Kidney (tissue), 14 donors: ENCODE measurements around the gene DCLK3. TPM values are rescaled to one million over a fixed set of nuclear protein-coding genes. Genes with fewer than 3 reads are reported as not detected.

Source experiments
- DNase-seq, 5 donors: peaks; one replicate each; pipeline ENCODE4 v3.0.0-alpha.2; 2013 to 2020
- FAIRE-seq: peaks from 2 replicates; lab custom pipeline; 2012; peaks lifted over from hg19 to GRCh38; lab: Jason Lieb, UNC
- H3K27ac ChIP-seq, 2 donors: one replicate each; pipeline ENCODE4 v1.7.0; 2013; ENCODE audit warnings: low read depth in 2 of 2, low read length in 2 of 2, inconsistent platforms in 1 of 2
- H3K27me3 ChIP-seq: one replicate; pipeline ENCODE4 v1.7.1; 2013; ENCODE audit warnings: low read length, inconsistent platforms; ENCODE audit not compliant: control insufficient read depth, insufficient read depth
- H3K36me3 ChIP-seq, 3 donors: one replicate each; pipeline versions ENCODE4 v1.7.0 to v1.7.1; 2013; ENCODE audit warnings: low read length in 3 of 3, control low read depth in 1 of 3, inconsistent platforms in 1 of 3; ENCODE audit not compliant: insufficient read depth in 3 of 3, control insufficient read depth in 2 of 3
- H3K4me1 ChIP-seq, 3 donors: one replicate each; pipeline versions ENCODE4 v1.7.0 to v1.7.1; 2013; ENCODE audit warnings: low read length in 3 of 3, inconsistent platforms in 1 of 3, low read depth in 1 of 3; ENCODE audit not compliant: control insufficient read depth in 2 of 3, insufficient read depth in 2 of 3
- H3K4me3 ChIP-seq, 3 donors: one replicate each; pipeline versions ENCODE4 v1.7.0 to v1.8.1; 2013; ENCODE audit warnings: low read length in 3 of 3, control low read depth in 1 of 3, inconsistent platforms in 1 of 3
- H3K9ac ChIP-seq, 3 donors: one replicate each; pipeline versions ENCODE4 v1.7.0 to v1.7.1; 2013; ENCODE audit warnings: low read length in 3 of 3, control low read depth in 1 of 3, inconsistent platforms in 1 of 3
- H3K9me3 ChIP-seq, 3 donors: one replicate each; pipeline versions ENCODE4 v1.7.0 to v1.7.1; 2013; ENCODE audit warnings: low read length in 3 of 3, control low read depth in 1 of 3, inconsistent platforms in 1 of 3; ENCODE audit not compliant: control insufficient read depth in 2 of 3, insufficient read depth in 1 of 3
- CTCF ChIP-seq: IDR thresholded peaks from 3 replicates; pipeline ENCODE4 v1.5.1; 2012; ENCODE audit warnings: mild to moderate bottlenecking, moderate library complexity, borderline replicate concordance; ENCODE audit not compliant: insufficient read depth; ENCODE audit errors: extremely low read depth
- intact Hi-C: fragments of 100-400 bp; cut with DNase I; formaldehyde crosslinking; loops from one replicate; pipeline ENCODE4 v1.11.1; 2022
- polyA plus RNA-seq: library from polyadenylated mRNA; stranded (reverse); fragments of 350-450 nt; fragmentation: Illumina TruSeq; extraction: RNeasy Lipid Tissue Mini Kit (QIAGEN cat#74804); gene quantifications from one replicate; pipeline ENCODE4 v1.2.3, GENCODE V29; 2014; ENCODE audit warnings: low read depth, low replicate concordance; ENCODE audit not compliant: insufficient read depth
- total RNA-seq: library from RNA; stranded (reverse); fragmentation: NEBNext Ultra II Directional; extraction: Animal tissue kit (Norgen Biotek cat#: 25700); gene quantifications from one replicate; pipeline ENCODE4 v1.2.1, GENCODE V29; 2021
- donor health status: control.
- donor health status: control.
- donor health status: control.
- donor health status: control.
- donor health status: control.
- donor health status: DM: yes; HTN: yes; CAD: no.
- donor health status: Normal renal cell carcinoma (clear cell type).

DCLK3 gene
- total and polyA plus RNA-seq, 2 donors from 2014 or later = not detected

- no peaks in the 10 kb centered on the region for H3K4me1 ChIP-seq
- peaks cover 0 to 1% (median 0%) of the 10 kb centered on the region in 3 donors for H3K9me3 ChIP-seq
- no peak overlapping the region for H3K9ac ChIP-seq
- no peak for FAIRE-seq
- H3K36me3 ChIP-seq = no peaks in the 10 kb centered on the region
- no peak overlapping the region for H3K4me3 ChIP-seq
- intact Hi-C loops = no loop called here
- no peaks in the 10 kb centered on the region for H3K27me3 ChIP-seq
- no peak overlapping the region for H3K27ac ChIP-seq
- DNase-seq = peak in 2 of 5 donors; percentile 26 to 31
- no peak for TF ChIP-seq CTCF
These were observed 89.5 kb downstream of the DCLK3 start for GRCh38 chr3:36674816-36675215.

GRCh38 chr3:36669764-36670163 is 94.6 kb downstream of the DCLK3 start:
- Histone ChIP-seq H3K9me3 (no peaks in the 10 kb centered on the region), H3K9ac (no peak overlapping the region), H3K27ac (no peak overlapping the region), H3K27me3 (no peaks in the 10 kb centered on the region), H3K36me3 (no peaks in the 10 kb centered on the region), H3K4me3 (no peak overlapping the region), H3K4me1 (no peaks in the 10 kb centered on the region)
- no peak for FAIRE-seq
- intact Hi-C loops = no loop called here
- no peak for DNase-seq
- TF ChIP-seq CTCF = no peak

GRCh38 chr3:36666166-36666565 is 98.2 kb downstream of the DCLK3 start:
- Histone ChIP-seq H3K27me3 (no peaks in the 10 kb centered on the region), H3K4me1 (no peaks in the 10 kb centered on the region), H3K27ac (no peak overlapping the region), H3K36me3 (no peaks in the 10 kb centered on the region), H3K4me3 (no peak overlapping the region), H3K9me3 (no peaks in the 10 kb centered on the region), H3K9ac (no peak overlapping the region)
- FAIRE-seq = no peak
- TF ChIP-seq CTCF = no peak
- DNase-seq = peak in 2 of 5 donors; percentile 31 to 38
- intact Hi-C loops = no loop called here

- no peak overlapping the region for H3K27ac ChIP-seq
- no peak for TF ChIP-seq CTCF
- H3K27me3 ChIP-seq = no peaks in the 10 kb centered on the region
- no peaks in the 10 kb centered on the region for H3K4me1 ChIP-seq
- no peak for FAIRE-seq
- H3K36me3 ChIP-seq = no peaks in the 10 kb centered on the region
- H3K9ac ChIP-seq = no peak overlapping the region
- no peak overlapping the region for H3K4me3 ChIP-seq
- intact Hi-C loops = no loop called here
- H3K9me3 ChIP-seq = no peaks in the 10 kb centered on the region
- no peak for DNase-seq
These were observed 100.6 kb downstream of the DCLK3 start for GRCh38 chr3:36663666-36664291.
